NT2/D1 (cell line): ENCODE data around the gene KDM4C.

Experiments
- SUZ12 ChIP-seq: IDR thresholded peaks from 2 replicates; pipeline ENCODE4 v1.6.1; 2011; ENCODE audit not compliant: insufficient read length, insufficient read depth; ENCODE audit errors: extremely low read depth
- YY1 ChIP-seq: IDR thresholded peaks from 2 replicates; pipeline ENCODE4 v1.6.1; 2011; ENCODE audit not compliant: insufficient read length, insufficient read depth
- ZNF274 ChIP-seq: IDR thresholded peaks from 2 replicates; pipeline ENCODE4 v1.6.1; 2011; ENCODE audit warnings: mild to moderate bottlenecking, low read depth, low read length

DNA sequence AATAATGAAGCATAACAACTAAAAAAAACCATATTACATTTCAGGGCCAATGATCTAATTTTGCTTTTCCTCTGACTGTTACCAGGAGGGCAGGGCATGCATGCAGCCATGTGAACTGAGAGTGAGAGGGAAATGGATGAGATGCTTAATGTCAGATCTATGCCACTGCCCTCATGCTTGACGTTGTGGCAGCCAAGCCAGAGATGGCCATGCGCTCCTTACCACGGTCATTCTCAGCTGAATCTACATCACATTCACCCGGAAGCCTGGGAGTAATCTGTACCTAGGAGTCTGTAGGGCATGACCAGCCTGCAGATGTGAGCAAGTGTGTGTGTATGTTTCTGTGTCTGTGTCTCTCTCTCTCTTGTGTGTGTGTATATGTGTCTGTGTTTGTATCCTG, 183.7 kb downstream of the KDM4C start:
- TF ChIP-seq SUZ12, result no peak
- no peak for TF ChIP-seq ZNF274
- TF ChIP-seq YY1, result no peak
